Kidney (tissue), 14 donors: Measurements from ENCODE around the gene ADAMTS19. TPM values are rescaled to one million over a fixed set of nuclear protein-coding genes. Genes with fewer than 3 reads are reported as not detected.
A peak's percentile ranks its signal among the peaks of the same experiment; 100 is the strongest.

Experiments used
- DNase-seq, 5 donors: peaks; one replicate each; pipeline ENCODE4 v3.0.0-alpha.2; 2013 to 2020
- FAIRE-seq: peaks from 2 replicates; lab custom pipeline; 2012; peaks lifted over from hg19 to GRCh38; lab: Jason Lieb, UNC
- H3K27ac ChIP-seq, 2 donors: one replicate each; pipeline ENCODE4 v1.7.0; 2013; ENCODE audit warnings: low read depth in 2 of 2, low read length in 2 of 2, inconsistent platforms in 1 of 2
- H3K27me3 ChIP-seq: one replicate; pipeline ENCODE4 v1.7.1; 2013; ENCODE audit warnings: low read length, inconsistent platforms; ENCODE audit not compliant: control insufficient read depth, insufficient read depth
- H3K36me3 ChIP-seq, 3 donors: one replicate each; pipeline versions ENCODE4 v1.7.0 to v1.7.1; 2013; ENCODE audit warnings: low read length in 3 of 3, control low read depth in 1 of 3, inconsistent platforms in 1 of 3; ENCODE audit not compliant: insufficient read depth in 3 of 3, control insufficient read depth in 2 of 3
- H3K4me1 ChIP-seq, 3 donors: one replicate each; pipeline versions ENCODE4 v1.7.0 to v1.7.1; 2013; ENCODE audit warnings: low read length in 3 of 3, inconsistent platforms in 1 of 3, low read depth in 1 of 3; ENCODE audit not compliant: control insufficient read depth in 2 of 3, insufficient read depth in 2 of 3
- H3K4me3 ChIP-seq, 3 donors: one replicate each; pipeline versions ENCODE4 v1.7.0 to v1.8.1; 2013; ENCODE audit warnings: low read length in 3 of 3, control low read depth in 1 of 3, inconsistent platforms in 1 of 3
- H3K9ac ChIP-seq, 3 donors: one replicate each; pipeline versions ENCODE4 v1.7.0 to v1.7.1; 2013; ENCODE audit warnings: low read length in 3 of 3, control low read depth in 1 of 3, inconsistent platforms in 1 of 3
- H3K9me3 ChIP-seq, 3 donors: one replicate each; pipeline versions ENCODE4 v1.7.0 to v1.7.1; 2013; ENCODE audit warnings: low read length in 3 of 3, control low read depth in 1 of 3, inconsistent platforms in 1 of 3; ENCODE audit not compliant: control insufficient read depth in 2 of 3, insufficient read depth in 1 of 3
- CTCF ChIP-seq: IDR thresholded peaks from 3 replicates; pipeline ENCODE4 v1.5.1; 2012; ENCODE audit warnings: mild to moderate bottlenecking, moderate library complexity, borderline replicate concordance; ENCODE audit not compliant: insufficient read depth; ENCODE audit errors: extremely low read depth
- intact Hi-C: fragments of 100-400 bp; cut with DNase I; formaldehyde crosslinking; loops from one replicate; pipeline ENCODE4 v1.11.1; 2022
- polyA plus RNA-seq: library from polyadenylated mRNA; stranded (reverse); fragments of 350-450 nt; fragmentation: Illumina TruSeq; extraction: RNeasy Lipid Tissue Mini Kit (QIAGEN cat#74804); gene quantifications from one replicate; pipeline ENCODE4 v1.2.3, GENCODE V29; 2014; ENCODE audit warnings: low read depth, low replicate concordance; ENCODE audit not compliant: insufficient read depth
- total RNA-seq: library from RNA; stranded (reverse); fragmentation: NEBNext Ultra II Directional; extraction: Animal tissue kit (Norgen Biotek cat#: 25700); gene quantifications from one replicate; pipeline ENCODE4 v1.2.1, GENCODE V29; 2021
- donor health status: control.
- donor health status: control.
- donor health status: control.
- donor health status: control.
- donor health status: control.
- donor health status: DM: yes; HTN: yes; CAD: no.
- donor health status: Normal renal cell carcinoma (clear cell type).

The ADAMTS19 gene
- total and polyA plus RNA-seq, 2 donors from 2014 or later, result 0.73 TPM; not detected in 1

- Histone ChIP-seq H3K27me3 (no peaks in the 10 kb centered on the region), H3K4me3 (no peak overlapping the region), H3K36me3 (no peaks in the 10 kb centered on the region), H3K9me3 (no peaks in the 10 kb centered on the region), H3K9ac (no peak overlapping the region), H3K4me1 (no peaks in the 10 kb centered on the region), H3K27ac (no peak overlapping the region)
- intact Hi-C loops, result no loop called here
- no peak for TF ChIP-seq CTCF
- DNase-seq, result no peak
- no peak for FAIRE-seq
These were observed 131.5 kb downstream of the ADAMTS19 start for GRCh38 chr5:129591508-129592160.

GRCh38 chr5:129593525-129593924, 133.4 kb downstream of the ADAMTS19 start:
- Histone ChIP-seq H3K4me3 (no peak overlapping the region), H3K27ac (no peak overlapping the region), H3K9me3 (no peaks in the 10 kb centered on the region), H3K9ac (no peak overlapping the region), H3K36me3 (no peaks in the 10 kb centered on the region), H3K4me1 (no peaks in the 10 kb centered on the region), H3K27me3 (no peaks in the 10 kb centered on the region)
- intact Hi-C loops, result no loop called here
- DNase-seq (no peak), FAIRE-seq (no peak)
- no peak for TF ChIP-seq CTCF

DNA sequence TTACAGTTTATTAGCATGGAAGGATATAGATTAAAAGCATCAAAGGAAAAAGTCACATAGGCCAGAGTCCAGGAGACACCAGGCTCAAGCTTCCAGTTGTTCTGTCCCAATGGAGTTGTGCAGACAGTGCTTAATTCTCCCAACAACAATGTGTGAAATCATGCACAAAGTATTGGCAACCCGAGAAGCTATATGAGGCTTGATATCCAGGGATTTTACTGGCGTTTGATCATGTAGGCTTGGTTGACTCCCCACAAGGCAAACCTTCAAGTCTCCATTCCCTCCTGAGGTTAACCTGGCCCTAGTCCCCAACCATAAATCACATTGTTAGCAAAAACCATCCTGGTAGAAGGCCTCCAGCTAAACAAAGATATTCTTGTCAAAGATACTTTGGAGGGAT, 141.5 kb downstream of the ADAMTS19 start:
- FAIRE-seq (no peak), DNase-seq (peak in 1 of 5 donors; percentile 0)
- Histone ChIP-seq H3K36me3 (no peaks in the 10 kb centered on the region), H3K9ac (no peak overlapping the region), H3K27me3 (no peaks in the 10 kb centered on the region), H3K27ac (no peak overlapping the region), H3K4me3 (no peak overlapping the region), H3K9me3 (no peaks in the 10 kb centered on the region), H3K4me1 (no peaks in the 10 kb centered on the region)
- intact Hi-C loops, result no loop called here
- no peak for TF ChIP-seq CTCF

- Histone ChIP-seq H3K36me3 (no peaks in the 10 kb centered on the region), H3K4me3 (no peak overlapping the region), H3K9ac (no peak overlapping the region), H3K4me1 (no peaks in the 10 kb centered on the region), H3K9me3 (no peaks in the 10 kb centered on the region), H3K27ac (no peak overlapping the region), H3K27me3 (no peaks in the 10 kb centered on the region)
- no peak for TF ChIP-seq CTCF
- no peak for FAIRE-seq
- no peak for DNase-seq
- intact Hi-C loops, result no loop called here
These were observed 148.3 kb downstream of the ADAMTS19 start for GRCh38 chr5:129608350-129608749.
